NCI-H187 treated with DMSO at 0.1 percent for 48 hours (cell line): ENCODE data around the gene ZNF513.
A peak's percentile ranks its signal among the peaks of the same experiment; 100 is the strongest.
"Not testable (repeated sequence)": the region's sequence is repeated elsewhere in the genome, so short reads cannot be mapped to it uniquely, and the experiment has no call there.

Source experiments
- DNase-seq: peaks from one replicate; lab custom pipeline; 2025; lab: John Stamatoyannopoulos, UW

Gene ZNF513

GRCh38 chr2:27380626-27381545, at the start of gene ZNF513:
TSS of gene ZNF513 (minus strand) at chr2:27380734. CDS start at chr2:27380526, 208 bp downstream.
- peak; percentile 75 for DNase-seq

- no peak for DNase-seq
Observed at GRCh38 chr2:27428978-27429541, 48.5 kb upstream of the ZNF513 start.

GRCh38 chr2:27428213-27428977, 47.9 kb upstream of the ZNF513 start, which contains the start of gene NRBP1:
TSS of gene NRBP1 (plus strand) at chr2:27428631. CDS start at chr2:27433274, 4,643 bp downstream.
- peak; percentile 60 for DNase-seq

GRCh38 chr2:27427863-27428212, 47.3 kb upstream of the ZNF513 start:
- no peak for DNase-seq

- DNase-seq: not testable (repeated sequence)
Observed at GRCh38 chr2:27425039-27425438, 44.5 kb upstream of the ZNF513 start.

- no peak for DNase-seq
Observed at GRCh38 chr2:27422958-27423357, 42.4 kb upstream of the ZNF513 start.

- DNase-seq: no peak
Observed at GRCh38 chr2:27421660-27422250, 41.2 kb upstream of the ZNF513 start.

GRCh38 chr2:27420996-27421395, 40.5 kb upstream of the ZNF513 start:
- no peak for DNase-seq

GRCh38 chr2:27416151-27416550, 35.6 kb upstream of the ZNF513 start:
- no peak for DNase-seq

- DNase-seq: no peak
Observed at GRCh38 chr2:27412419-27413152, 32.1 kb upstream of the ZNF513 start.

- DNase-seq: peak; percentile 68
Observed at GRCh38 chr2:27409321-27410073, 29.0 kb upstream of the ZNF513 start, which contains the start of gene PPM1G. TSS of gene PPM1G (minus strand) at chr2:27409591. CDS start at chr2:27409422, 169 bp downstream.

GRCh38 chr2:27408601-27409320, 28.2 kb upstream of the ZNF513 start:
- DNase-seq: no peak

GRCh38 chr2:27407798-27408491, 27.4 kb upstream of the ZNF513 start:
- DNase-seq: no peak

- no peak for DNase-seq
Observed at GRCh38 chr2:27400348-27401135, 20.0 kb upstream of the ZNF513 start.

- DNase-seq: no peak
Observed at GRCh38 chr2:27398962-27399361, 18.4 kb upstream of the ZNF513 start.

GRCh38 chr2:27393225-27393624, 12.7 kb upstream of the ZNF513 start:
- DNase-seq: no peak

GRCh38 chr2:27390822-27391679, 10.5 kb upstream of the ZNF513 start:
- no peak for DNase-seq
